ENCODE measurements around the gene DGLUCY.
"Not testable (repeated sequence)": the region's sequence is repeated elsewhere in the genome, so short reads cannot be mapped to it uniquely, and the experiment has no call there.

Gene DGLUCY

DNA sequence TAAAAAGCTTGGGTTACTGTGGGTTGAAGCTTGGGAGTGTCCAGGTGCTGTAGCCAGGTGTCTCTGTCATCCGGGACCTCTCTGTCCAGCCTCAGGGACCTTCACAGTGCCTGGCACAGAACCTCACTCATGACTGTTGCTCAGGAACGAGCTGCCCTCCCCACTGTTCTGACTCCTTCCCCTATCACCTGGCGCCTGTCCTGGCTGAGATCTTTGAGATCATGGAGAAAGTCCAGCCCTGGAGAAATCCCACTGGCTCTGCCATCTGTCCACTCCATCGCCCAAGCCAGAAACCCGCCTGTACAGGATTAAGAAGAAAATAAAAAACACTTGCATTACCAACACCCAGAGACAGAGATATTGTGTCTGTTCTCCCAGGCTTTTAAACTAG, 53.5 kb downstream of the DGLUCY start:
- no peak for DNase-seq (ENCODE audit: low read depth in 3 of 3)

DNA sequence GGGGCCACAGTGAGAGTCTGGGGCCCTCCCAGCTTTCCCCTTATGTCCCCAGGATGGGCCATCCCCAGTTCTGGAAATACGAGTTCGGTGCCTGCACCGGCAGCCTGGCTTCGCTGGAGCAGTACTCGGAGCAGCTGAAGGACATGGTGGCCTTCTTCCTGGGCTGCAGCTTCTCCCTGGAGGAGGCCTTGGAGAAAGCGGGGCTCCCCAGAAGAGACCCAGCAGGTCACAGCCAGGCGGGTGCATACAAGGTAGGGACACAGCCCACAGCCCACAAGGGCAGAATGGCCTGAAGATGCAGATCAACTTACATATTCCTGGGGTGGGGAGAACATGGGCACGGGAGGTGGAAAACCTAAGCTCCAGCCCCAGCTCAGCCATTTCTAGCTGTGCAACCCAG, 56.1 kb downstream of the DGLUCY start:
- no peak for DNase-seq (ENCODE audit: low read depth in 3 of 3)

DNA sequence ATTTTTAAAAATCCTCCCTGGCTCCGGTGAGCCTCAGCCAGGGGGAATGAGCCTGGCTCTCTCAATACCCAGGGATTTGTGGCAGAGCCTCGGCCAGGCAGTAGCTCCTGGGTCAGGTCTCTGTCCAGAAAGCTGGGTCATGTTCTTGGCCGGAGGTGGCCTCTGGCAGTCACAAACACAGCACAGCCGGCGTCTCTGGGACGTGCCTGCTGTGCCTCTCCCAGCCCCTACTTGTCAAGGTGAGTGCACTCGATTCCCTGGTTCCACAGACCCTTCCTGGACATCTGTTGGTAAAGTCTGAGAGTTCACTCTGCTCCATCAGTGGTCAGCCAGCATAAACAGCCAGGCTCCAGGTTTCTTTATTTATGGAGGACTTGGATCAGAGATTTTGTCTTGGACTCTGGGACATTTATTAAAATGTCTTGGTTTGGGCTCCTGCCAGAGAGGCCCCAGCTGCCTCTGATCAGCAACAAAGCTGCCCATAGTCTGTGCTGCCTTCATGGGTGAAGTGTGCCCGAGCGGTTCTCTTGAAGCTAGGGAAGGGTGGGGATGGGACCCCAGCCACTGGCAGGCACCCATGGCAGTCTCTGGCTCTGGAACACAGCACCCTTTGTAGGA, 56.7 kb downstream of the DGLUCY start:
- no peak for DNase-seq (ENCODE audit: low read depth in 3 of 3)

DNA sequence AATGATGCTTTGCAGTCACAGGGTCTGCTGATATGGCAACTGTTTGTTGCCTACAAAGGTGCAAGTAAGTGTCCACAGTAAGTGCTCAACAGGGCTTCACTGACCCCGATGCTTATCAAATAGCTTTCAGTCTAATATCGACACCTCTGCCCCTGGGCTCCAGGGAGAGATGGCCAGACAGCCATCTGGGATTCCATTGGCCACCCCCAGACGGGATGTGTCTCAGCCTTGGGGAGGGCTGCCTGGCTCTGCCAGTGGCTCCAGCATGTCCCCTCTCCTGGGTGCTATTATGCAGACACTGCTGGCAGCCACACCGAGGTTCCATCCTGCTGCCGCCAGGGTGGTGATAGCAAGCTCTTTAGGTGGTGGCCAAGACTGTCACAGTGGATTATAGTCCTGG, 57.4 kb downstream of the DGLUCY start:
- DNase-seq (ENCODE audit: low read depth in 3 of 3), result no peak

DNA sequence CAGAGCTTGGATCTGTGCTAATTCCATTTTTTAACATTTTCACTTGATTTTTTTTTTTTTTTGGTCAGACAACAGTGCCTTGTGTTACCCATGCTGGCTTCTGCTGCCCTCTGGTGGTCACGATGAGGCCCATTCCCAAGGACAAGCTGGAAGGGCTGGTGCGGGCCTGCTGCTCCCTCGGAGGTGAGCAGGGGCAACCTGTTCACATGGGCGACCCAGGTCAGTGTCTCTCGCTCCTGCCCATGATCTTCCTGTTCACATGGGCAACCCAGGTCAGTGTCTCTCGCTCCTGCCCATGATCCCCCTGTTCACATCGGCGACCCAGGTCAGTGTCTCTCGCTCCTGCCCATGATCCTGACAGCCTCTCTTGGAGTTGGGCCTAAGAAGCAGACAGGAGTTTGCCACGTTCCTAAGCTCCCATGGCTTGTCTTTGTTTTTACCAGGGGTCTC, 59.4 kb downstream of the DGLUCY start:
- DNase-seq (ENCODE audit: low read depth in 3 of 3), result peak; percentile 64 to 80 (median 72)

DNA sequence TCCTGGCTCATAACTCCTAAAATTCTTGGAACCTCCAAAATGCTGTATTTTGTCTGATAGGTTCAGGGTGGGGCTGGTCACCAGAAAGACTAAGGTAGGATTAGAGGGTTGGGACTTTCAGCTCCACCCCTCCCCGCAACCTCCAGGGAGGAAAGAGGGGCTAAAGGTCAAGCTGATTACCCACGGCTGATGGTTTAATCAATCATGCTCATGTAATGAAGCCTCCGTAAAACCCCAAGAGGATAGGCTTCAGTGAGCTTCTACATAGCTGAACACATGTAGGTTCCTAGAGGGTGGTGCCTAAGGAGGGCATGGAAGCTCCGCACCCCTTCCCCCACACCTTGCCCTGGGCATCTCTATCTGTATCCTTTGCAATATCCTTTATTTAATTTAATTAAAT, 60.0 kb downstream of the DGLUCY start:
- DNase-seq (ENCODE audit: low read depth in 3 of 3), result no peak

DNA sequence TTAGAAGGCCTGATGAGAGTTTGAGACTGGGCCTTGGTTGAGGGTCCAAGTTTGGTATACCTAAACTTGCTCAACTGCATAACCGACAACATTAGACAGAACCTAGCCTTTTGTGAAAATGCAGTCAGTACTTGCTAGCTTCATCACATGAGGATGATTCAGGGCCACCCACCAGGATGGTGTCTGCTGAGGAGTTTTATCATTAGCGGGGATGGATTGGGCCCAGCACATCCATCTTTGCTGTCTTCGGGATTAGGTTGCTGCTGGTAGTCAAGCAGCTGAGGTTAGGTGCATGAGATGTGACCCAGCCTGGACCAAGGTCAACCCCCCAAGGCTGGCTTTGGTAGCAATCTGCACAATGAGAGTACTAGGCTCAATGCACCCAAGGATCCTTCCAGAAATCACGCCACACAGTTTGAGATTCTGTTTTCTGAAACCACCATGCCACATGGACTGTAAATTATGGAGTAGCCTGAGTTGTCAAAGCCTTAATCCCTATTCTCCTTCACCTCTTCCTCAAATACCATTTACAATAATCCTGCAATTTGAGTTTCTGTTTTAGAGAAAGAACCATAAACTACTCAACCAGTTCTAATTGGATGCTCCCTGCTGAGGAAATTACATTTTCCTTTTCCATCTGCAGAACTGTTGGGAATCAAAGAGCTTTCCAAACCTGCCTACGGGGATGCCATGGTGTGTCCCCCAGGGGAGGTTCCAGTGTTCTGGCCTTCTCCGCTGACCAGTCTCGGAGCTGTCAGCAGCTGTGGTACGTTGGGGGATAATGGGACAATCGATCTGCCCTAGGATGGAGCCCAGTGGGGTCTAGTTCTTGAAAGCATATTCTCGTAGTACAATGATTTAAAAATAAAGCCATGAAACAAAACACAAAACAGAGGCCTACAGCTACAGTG, 61.7 kb downstream of the DGLUCY start:
- DNase-seq (ENCODE audit: low read depth in 3 of 3), result no peak

DNA sequence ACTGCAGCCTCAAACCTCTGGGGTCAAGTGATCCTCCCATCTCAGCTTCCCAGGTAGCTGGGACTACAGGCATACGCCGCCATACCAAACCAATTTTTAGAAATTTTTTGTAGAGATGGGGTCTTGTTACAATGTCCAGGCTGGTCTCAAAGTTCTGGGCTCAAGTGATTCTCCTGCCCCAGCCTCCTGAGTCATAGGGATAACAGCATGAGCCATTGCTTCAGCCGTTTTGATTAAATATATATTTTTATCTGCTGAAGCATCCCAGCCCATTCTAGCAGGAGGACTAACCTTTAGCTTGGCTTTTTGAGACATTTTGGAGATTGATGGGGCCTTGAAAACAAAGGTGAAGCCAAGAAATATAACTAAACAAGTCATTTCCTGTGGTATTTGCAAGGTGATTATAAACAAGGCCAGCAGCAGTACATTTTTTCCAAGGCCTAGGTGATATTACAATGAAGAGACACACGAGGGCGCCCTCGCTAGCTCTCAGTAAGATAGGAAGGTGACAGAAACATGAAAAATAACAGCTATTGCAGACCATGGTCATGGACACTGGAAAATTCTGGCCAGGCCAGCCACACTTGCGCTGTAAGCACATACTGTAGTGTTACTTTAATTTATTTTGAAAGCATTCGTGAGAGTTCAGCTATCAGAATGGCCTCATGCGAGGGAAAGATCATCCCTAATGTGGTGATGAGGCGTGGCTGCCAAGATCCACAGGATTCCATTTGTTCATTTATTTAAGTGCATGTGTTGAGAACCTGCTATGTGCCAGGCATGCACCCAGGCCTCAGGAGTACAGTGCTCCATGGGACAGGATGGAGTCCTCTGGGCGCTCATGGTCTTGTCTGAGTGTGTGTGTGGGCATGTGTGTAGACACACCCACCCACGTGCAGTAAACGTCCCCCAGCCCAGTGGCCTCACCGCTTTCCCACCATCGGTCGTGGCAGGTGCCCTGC, 63.5 kb downstream of the DGLUCY start:
- peak; percentile 33 to 52 (median 37) for DNase-seq (ENCODE audit: low read depth in 3 of 3)

DNA sequence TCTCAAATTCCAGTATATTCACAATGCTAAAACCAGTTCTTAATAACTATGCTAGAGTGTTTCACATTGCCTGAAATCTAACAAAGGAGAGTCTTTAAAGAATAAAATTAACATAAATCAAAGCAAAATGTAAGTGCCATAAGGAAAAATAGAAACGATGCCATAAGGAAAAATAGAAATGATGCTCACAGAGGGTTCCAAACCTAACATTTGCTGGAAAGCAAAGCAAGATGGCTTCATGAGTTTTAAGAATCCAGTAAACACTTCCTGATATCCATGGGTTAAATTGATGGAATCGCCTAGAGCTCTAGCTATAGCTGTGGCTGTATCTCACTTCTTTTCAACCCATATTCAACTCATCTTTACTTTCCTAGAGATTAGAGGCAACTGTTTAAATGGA, 66.7 kb downstream of the DGLUCY start:
- no peak for DNase-seq (ENCODE audit: low read depth in 3 of 3)

DNA sequence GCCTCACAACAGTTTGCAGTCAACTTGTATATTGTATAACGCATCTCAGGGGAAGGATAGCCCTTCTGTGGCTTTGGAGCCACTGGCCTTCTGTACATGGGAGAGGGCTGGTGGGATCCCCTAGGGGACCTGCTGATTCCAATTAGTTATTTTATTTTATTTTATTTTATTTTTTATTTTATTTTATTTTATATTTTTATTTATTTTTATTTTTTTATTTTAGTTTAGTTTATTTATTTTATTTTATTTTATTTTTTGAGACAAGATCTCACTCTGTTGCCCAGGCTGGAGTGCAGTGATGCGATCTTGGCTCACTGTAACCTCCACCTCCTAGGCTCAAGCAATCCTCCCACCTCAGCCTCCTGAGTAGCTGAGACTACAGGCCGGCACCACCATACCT, 68.9 kb downstream of the DGLUCY start:
- not testable (repeated sequence) for DNase-seq (ENCODE audit: low read depth in 3 of 3)

DNA sequence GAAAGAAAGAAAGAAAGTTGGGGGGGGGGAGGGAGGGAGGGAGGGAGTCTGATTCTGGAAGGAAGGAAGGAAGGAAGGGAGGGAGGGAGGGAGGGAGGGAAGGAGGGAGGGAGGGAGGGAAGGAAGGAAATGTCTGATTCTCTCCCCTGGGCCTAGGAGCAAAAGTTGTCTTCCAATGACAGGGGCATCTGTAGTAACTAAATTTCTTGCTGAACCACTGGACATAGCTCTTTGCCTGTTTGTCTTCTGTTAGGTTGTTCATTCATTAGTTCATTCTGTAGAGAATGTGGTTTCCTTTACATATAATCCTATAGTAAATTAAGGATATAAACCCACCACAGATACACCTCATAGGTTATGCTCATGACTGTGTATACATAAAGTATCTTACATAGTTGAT, 70.7 kb downstream of the DGLUCY start:
- no peak for DNase-seq (ENCODE audit: low read depth in 3 of 3)

DNA sequence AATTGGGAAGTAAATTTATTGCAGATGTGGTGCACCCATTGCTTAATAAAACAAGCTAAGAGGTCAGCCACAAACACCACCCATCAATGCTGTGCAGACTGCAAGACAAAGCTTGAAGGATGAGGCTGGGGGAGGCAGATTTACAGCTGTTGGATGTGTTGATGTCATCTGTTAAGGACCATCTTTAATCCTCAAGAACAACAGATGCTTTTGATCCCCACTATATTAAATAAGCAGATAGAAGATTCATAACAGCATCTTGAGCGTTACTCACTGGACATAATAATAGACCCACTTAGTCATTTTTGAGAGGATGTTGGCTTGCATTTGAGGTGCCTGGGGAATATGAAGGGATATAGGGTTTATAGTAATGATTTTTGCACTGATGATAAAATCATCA, 71.8 kb downstream of the DGLUCY start:
- no peak for DNase-seq (ENCODE audit: low read depth in 3 of 3)

DNA sequence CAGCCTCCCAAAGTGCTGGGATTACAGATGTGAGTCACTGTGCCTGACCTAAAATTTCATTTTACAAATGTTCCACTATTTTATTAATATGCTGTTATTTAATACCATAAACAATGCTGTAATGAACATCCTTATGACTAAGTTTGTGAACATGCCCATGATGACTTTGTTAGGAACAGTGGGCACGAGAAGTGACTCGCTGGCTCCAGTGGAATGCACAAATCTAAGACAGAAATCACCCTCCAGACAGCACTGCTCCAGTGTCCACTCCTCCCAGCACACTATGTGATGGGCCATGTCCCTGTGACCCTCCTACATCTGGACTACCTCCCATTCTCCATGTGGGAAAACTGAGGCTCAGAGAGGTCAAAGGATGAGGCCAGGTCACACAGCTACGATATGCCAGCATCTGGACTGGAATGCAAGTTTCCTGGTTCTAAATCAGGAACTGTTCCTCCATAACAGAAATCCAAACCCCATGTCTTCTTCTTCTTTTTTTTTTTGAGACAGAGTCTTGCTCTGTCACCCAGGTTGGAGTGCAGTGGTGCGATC, 72.7 kb downstream of the DGLUCY start:
- DNase-seq (ENCODE audit: low read depth in 3 of 3), result no peak

DNA sequence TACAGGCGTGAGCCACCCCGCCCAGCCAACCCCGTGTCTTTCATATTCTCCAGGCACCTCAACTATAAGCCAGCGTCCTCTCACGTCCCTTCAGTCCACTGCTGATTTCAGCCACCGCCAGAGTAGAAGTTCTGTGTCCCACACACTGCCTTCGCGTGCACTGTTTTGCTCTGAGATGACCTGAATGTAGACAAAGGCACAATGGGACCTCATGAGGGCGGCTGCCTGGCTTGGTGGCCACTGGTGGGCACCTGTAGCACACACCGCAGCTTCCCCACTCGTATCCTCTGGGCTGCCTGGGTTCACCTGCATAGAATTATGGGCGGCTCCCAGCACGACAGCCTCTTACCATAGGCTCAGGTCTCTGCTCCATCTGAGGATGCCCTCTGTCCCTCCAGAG, 73.4 kb downstream of the DGLUCY start:
- no peak for DNase-seq (ENCODE audit: low read depth in 3 of 3)

DNA sequence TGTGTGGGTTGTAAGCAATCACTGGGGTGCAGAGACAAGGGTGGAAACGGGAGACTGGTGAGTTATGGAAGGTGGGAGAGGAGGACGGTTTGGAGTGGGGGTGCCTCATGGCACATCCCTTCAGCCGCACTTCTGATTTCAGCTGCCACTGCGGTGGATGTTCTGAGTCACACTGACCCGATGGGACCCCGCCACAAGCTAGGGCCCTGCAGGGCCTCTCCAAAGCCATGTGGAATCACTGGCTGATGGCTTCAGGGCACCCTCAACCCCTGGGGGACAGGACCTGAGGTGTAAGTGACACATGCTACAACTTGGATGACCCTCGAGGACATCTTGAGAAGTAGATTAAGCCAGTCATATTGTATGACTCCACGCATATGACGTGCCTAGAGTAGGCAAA, 77.0 kb downstream of the DGLUCY start:
- no peak for DNase-seq (ENCODE audit: low read depth in 3 of 3)

DNA sequence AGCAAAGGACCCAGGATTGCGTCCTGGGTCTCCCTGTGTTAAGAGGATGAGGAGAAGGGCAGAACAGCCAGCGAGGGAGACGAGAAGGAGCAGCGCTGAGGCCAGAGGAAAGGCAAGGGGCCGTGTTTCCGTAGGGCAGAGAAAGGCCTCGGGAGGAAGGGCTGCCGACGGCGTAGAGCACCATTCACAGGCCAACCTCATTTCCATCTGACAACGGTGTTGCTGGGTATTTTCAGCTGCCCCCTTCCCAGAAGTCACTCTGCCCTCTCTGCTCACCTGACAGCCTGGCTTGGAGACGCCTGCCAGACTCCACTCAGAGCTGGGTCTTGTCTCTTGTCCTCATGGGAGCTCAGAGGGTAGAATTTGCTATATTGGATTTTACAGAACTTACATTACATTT, 79.2 kb downstream of the DGLUCY start:
- no peak for DNase-seq (ENCODE audit: low read depth in 3 of 3)

DNA sequence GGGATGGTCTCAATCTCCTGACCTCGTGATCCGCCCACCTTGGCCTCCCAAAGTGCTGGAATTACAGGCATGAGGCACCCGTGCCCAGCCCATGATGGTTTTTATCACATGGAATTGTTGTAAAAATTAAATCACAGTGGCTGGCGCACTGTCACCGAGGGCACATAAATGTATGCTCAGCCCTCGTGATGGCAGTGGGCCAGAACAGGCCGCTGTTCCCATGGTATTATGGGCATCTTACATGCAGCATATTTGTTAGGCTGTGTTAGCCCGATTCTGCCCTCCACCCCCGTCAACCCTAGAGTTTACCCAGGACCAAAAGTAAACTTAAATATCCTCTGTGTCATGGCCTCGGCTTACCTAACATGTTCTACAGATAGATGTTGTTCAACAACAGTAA, 82.0 kb downstream of the DGLUCY start:
- DNase-seq (ENCODE audit: low read depth in 3 of 3), result no peak

DNA sequence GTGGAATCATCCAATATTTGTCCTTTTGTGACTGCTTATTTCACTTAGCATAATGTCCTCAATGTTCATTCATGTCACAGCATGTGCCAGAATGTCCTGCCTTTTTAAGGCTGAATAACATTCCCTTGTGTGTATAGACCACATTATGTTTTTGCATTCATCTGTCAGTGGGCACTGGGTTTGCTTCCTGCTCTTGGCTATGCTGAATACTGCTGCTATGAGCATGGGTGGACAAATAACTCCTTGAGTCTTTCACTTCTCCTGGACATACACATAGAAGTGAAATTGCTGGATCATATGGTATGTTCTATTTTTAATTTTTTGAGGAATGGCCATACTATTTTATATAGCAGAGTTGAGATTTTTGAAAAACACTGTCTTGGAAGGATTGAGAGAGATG, 83.8 kb downstream of the DGLUCY start:
- DNase-seq (ENCODE audit: low read depth in 3 of 3), result no peak

DNA sequence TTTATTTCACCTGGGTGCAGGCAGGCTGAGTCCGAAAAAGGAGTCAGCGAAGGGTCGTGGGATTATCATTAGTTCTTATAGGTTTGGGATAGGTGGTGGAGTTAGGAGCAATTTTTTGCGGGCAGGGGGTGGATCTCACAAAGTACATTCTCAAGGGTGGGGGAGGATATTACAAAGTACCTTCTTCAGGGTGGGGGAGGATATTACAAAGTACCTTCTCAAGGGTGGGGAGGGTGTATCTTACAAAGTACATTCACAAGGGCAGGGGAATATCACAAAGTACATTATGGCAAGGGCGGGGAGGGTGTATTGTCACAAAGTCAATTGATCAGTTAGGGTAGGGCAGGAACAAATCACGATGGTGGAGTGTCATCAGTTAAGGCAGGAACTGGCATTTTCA, 86.9 kb downstream of the DGLUCY start:
- DNase-seq (ENCODE audit: low read depth in 3 of 3), result not testable (repeated sequence)

DNA sequence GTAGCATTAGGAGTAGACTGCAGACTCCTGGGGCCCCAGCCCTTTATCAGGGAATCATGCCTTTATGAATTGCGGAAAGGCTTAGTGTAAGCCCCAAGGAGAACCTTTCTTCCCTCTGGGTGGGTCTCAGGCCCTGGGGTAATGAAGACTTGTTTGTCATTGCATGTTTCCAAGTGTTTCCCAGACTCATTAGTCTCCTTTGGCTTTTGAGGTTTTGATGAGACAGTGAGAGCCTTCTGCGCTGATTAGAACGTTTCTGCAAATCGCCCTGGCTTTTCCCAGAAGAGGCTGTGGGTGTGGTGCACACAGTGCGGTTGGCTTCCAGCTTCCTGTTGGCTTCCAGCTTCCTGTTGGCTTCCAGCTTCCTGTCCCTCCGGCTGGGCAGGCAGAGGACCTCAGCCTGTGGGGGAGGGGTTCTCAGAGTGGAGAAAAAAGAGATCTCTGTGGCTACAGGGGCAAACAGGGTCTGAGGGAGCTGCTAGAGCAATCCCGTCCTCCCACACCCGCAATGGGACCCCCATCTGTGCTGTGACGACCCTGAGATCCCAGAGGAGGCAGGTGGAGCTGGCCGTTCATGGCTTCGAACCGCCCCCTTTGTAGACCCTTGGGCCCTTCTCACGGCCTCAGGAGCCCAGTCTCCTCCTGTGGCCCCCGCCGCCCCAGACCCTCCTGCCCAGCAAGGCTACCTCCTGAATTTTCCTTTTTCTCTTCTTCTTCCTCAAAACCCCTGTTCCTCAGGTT, 88.5 kb downstream of the DGLUCY start:
- DNase-seq (ENCODE audit: low read depth in 3 of 3), result peak in 1 of 3 experiments; percentile 6

DNA sequence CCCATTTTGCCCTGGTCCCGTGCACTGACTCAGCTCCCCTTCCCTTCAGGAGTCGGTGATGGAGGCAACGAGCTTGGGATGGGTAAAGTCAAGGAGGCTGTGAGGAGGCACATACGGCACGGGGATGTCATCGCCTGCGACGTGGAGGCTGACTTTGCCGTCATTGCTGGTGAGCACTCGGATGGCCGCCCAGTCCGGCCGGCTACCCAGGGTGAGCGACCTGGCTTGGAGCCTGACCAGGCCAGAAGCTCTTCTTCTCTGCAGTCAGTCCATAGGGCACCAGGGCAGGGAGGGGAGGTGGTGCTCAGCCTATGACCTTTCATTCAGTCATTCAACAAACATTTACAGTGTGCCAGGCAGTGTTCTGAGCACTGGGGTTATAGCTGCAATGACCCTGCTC, 90.8 kb downstream of the DGLUCY start:
- DNase-seq (ENCODE audit: low read depth in 3 of 3), result no peak

All from stimulated activated CD4-positive, alpha-beta T cell treated with anti-CD3 and anti-CD28 coated beads, TNF-alpha, amount 100 ng/mL, for 24 hours (primary cell).